Measurements from ENCODE around the gene CTNNA2.

The CTNNA2 gene

DNA sequence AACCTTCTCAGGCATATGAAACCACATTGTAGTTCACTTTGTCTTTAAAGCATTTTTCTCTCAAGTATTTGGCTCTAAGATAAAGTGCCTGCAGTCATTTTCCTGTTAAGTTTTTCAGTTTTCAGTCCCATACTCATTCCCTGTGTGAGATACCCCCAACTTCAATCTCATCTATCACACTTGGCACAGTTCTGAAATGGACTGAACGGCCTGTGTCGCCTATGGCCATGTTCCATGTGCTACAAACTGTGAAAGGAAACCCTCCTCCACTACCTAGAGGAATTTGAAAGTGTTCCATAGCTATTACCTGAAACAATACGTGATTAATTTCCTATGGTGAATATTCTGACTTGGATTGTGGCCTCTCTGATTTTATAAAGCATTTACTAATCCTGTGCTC, 319.1 kb downstream of the CTNNA2 start:
- H3K4me1 ChIP-seq (ENCODE audit: low read length): no peaks in the 10 kb centered on the region
- no peak overlapping the region for H3K4me2 ChIP-seq (ENCODE audit: low read length)
- H3K79me2 ChIP-seq (ENCODE audit: low read length): no peaks in the 10 kb centered on the region
- H3K4me3 ChIP-seq (ENCODE audit: low read length): no peak overlapping the region
- TF ChIP-seq, protein P1, sequence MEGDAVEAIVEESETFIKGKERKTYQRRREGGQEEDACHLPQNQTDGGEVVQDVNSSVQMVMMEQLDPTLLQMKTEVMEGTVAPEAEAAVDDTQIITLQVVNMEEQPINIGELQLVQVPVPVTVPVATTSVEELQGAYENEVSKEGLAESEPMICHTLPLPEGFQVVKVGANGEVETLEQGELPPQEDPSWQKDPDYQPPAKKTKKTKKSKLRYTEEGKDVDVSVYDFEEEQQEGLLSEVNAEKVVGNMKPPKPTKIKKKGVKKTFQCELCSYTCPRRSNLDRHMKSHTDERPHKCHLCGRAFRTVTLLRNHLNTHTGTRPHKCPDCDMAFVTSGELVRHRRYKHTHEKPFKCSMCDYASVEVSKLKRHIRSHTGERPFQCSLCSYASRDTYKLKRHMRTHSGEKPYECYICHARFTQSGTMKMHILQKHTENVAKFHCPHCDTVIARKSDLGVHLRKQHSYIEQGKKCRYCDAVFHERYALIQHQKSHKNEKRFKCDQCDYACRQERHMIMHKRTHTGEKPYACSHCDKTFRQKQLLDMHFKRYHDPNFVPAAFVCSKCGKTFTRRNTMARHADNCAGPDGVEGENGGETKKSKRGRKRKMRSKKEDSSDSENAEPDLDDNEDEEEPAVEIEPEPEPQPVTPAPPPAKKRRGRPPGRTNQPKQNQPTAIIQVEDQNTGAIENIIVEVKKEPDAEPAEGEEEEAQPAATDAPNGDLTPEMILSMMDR (IDR thresholded peaks at IDR 0.05; ENCODE audit: low read depth, low read length): no peak
- no peak for TF ChIP-seq EZH2phosphoT487 (IDR thresholded peaks at IDR 0.05; ENCODE audit: low read depth)
- H3K9me3 ChIP-seq (ENCODE audit: insufficient read depth, low read length): no peaks in the 10 kb centered on the region
- no peak overlapping the region for H3K9ac ChIP-seq (ENCODE audit: low read length)
- H3K27me3 ChIP-seq (ENCODE audit: low read depth, low read length): no peaks in the 10 kb centered on the region
- H3K36me3 ChIP-seq (replicated peaks; ENCODE audit: low read depth, low read length): no peaks in the 10 kb centered on the region
- no peaks in the 10 kb centered on the region for H4K20me1 ChIP-seq (ENCODE audit: insufficient read depth, low read length)
- no peak overlapping the region for H3K27ac ChIP-seq (ENCODE audit: low read length)
- H2AFZ ChIP-seq (ENCODE audit: low read depth, low read length): no peak overlapping the region

DNA sequence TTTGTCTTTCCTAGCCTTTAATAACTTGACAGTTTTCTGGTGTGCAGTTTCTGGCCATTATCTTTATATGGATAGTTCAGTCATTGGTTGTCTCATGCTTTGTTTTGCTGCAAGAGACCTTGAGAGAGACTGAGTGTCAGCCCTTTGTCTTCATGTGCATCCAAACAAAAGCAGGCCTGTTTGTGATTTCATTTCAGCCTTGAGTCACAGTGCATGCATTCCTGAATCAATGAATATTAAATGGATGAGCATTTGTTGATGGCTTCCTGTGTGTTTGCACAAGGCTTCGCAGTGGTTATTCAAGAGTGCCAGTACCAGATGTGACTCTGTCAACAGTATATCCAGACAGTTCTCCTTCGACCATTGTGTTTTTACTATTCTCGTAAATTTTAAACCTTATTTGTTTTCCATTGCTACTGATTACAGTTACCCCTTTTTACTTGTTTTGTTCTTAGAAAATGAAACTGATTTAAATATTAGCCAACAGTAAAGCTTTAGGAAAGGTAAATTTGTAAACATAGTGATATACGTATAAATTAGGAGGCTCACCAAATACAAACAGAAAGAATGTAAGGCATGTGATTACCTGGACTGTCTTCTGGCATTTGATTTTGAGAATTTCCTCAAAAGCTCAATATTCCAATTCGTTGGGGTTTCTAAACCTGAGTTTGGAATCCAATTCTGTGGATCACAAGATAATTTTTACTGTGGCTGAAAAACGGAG, 319.8 kb downstream of the CTNNA2 start:
- H3K79me2 ChIP-seq (ENCODE audit: low read length): no peaks in the 10 kb centered on the region
- H3K27me3 ChIP-seq (ENCODE audit: low read depth, low read length): no peaks in the 10 kb centered on the region
- no peak overlapping the region for H2AFZ ChIP-seq (ENCODE audit: low read depth, low read length)
- H4K20me1 ChIP-seq (ENCODE audit: insufficient read depth, low read length): no peaks in the 10 kb centered on the region
- TF ChIP-seq, protein P1 (IDR thresholded peaks at IDR 0.05; ENCODE audit: low read depth, low read length): no peak
- TF ChIP-seq EZH2phosphoT487 (IDR thresholded peaks at IDR 0.05; ENCODE audit: low read depth): no peak
- H3K4me2 ChIP-seq (ENCODE audit: low read length): no peak overlapping the region
- no peak overlapping the region for H3K4me3 ChIP-seq (ENCODE audit: low read length)
- H3K36me3 ChIP-seq (replicated peaks; ENCODE audit: low read depth, low read length): no peaks in the 10 kb centered on the region
- no peaks in the 10 kb centered on the region for H3K4me1 ChIP-seq (ENCODE audit: low read length)
- no peak overlapping the region for H3K9ac ChIP-seq (ENCODE audit: low read length)
- no peaks in the 10 kb centered on the region for H3K9me3 ChIP-seq (ENCODE audit: insufficient read depth, low read length)
- H3K27ac ChIP-seq (ENCODE audit: low read length): no peak overlapping the region

DNA sequence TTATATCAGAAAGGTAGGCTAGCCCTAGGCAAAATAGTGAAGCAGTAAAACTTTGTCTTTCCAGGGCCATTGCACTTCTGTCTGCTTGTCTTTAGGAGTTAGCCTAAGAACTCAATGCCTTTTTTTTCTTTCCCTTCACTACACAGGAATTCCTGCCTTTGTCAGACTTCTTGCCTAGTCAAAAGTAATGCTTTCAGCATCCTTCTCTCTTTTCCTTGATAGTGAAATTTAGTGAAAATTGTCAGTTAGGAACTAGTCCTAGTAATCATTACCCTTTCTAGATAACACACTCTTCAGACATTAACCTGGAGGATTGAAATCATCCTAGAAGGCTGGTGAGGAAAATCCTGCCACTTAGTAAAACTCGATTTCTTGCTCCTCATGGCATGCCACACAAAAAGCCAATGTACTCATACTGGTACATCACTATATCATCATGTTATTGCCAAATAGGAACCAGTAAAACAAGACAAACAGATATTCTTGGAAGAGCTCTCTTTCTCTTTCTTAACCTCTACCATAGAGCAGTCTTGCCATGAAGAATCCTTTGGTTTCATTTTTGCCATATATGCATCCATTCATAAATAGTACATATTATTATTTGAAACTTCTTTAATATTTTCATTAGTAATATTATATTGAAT, 320.5 kb downstream of the CTNNA2 start:
- H3K36me3 ChIP-seq (replicated peaks; ENCODE audit: low read depth, low read length): no peaks in the 10 kb centered on the region
- no peak overlapping the region for H3K4me2 ChIP-seq (ENCODE audit: low read length)
- no peak overlapping the region for H3K4me3 ChIP-seq (ENCODE audit: low read length)
- TF ChIP-seq, protein P1 (IDR thresholded peaks at IDR 0.05; ENCODE audit: low read depth, low read length): no peak
- TF ChIP-seq EZH2phosphoT487 (IDR thresholded peaks at IDR 0.05; ENCODE audit: low read depth): no peak
- no peaks in the 10 kb centered on the region for H4K20me1 ChIP-seq (ENCODE audit: insufficient read depth, low read length)
- no peaks in the 10 kb centered on the region for H3K79me2 ChIP-seq (ENCODE audit: low read length)
- no peak overlapping the region for H2AFZ ChIP-seq (ENCODE audit: low read depth, low read length)
- H3K9ac ChIP-seq (ENCODE audit: low read length): no peak overlapping the region
- no peaks in the 10 kb centered on the region for H3K4me1 ChIP-seq (ENCODE audit: low read length)
- no peaks in the 10 kb centered on the region for H3K9me3 ChIP-seq (ENCODE audit: insufficient read depth, low read length)
- H3K27me3 ChIP-seq (ENCODE audit: low read depth, low read length): no peaks in the 10 kb centered on the region
- no peak overlapping the region for H3K27ac ChIP-seq (ENCODE audit: low read length)

DNA sequence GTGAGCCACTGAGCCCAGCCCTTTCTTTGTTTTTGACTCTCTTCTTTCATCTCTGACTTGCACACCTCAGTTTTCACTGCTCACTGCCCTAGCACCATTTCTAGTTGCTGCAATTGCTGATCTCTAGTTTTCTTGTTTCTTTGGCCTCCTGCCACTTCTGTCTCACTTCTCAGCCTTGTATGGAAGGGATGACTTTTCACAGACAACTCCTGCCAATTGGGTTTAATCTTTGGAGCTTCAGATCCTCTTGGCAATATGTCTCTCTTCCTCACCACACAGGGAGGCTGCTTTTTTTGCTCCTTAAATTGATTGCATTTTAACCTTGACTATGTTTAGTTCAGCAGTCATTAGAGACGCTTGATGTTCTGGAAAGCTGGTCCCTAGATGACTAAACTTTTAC, 323.1 kb downstream of the CTNNA2 start:
- no peak for TF ChIP-seq EZH2phosphoT487 (IDR thresholded peaks at IDR 0.05; ENCODE audit: low read depth)
- TF ChIP-seq, protein P1 (IDR thresholded peaks at IDR 0.05; ENCODE audit: low read depth, low read length): no peak
- H3K79me2 ChIP-seq (ENCODE audit: low read length): no peaks in the 10 kb centered on the region
- no peaks in the 10 kb centered on the region for H3K36me3 ChIP-seq (replicated peaks; ENCODE audit: low read depth, low read length)
- H3K4me1 ChIP-seq (ENCODE audit: low read length): no peaks in the 10 kb centered on the region
- H2AFZ ChIP-seq (ENCODE audit: low read depth, low read length): no peak overlapping the region
- no peak overlapping the region for H3K4me3 ChIP-seq (ENCODE audit: low read length)
- no peak overlapping the region for H3K9ac ChIP-seq (ENCODE audit: low read length)
- no peaks in the 10 kb centered on the region for H4K20me1 ChIP-seq (ENCODE audit: insufficient read depth, low read length)
- no peaks in the 10 kb centered on the region for H3K9me3 ChIP-seq (ENCODE audit: insufficient read depth, low read length)
- H3K4me2 ChIP-seq (ENCODE audit: low read length): no peak overlapping the region
- H3K27me3 ChIP-seq (ENCODE audit: low read depth, low read length): no peaks in the 10 kb centered on the region
- no peak overlapping the region for H3K27ac ChIP-seq (ENCODE audit: low read length)

Data from OCI-LY3 (cell line).